ENCODE measurements around the gene PLPPR1.

Gene PLPPR1

DNA sequence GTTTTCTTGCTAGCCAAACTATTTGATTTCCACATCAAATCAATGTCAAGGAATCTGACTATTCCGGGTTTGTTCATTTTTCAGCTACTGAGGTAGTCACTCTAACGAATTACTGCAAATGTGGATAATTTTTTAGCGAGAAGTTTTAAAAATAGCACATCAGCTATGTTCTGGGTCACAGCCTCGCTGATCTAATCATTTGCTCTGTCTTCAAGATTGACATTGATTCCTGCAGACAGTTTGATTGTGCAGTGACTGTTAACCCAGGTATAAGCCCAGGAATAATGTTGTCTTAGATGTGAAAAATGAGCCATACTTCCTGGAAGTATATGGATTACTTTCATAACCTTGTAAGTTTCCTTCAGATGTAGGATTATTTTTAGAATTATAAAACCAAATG, 181.1 kb downstream of the PLPPR1 start:
- TF ChIP-seq, protein P1, sequence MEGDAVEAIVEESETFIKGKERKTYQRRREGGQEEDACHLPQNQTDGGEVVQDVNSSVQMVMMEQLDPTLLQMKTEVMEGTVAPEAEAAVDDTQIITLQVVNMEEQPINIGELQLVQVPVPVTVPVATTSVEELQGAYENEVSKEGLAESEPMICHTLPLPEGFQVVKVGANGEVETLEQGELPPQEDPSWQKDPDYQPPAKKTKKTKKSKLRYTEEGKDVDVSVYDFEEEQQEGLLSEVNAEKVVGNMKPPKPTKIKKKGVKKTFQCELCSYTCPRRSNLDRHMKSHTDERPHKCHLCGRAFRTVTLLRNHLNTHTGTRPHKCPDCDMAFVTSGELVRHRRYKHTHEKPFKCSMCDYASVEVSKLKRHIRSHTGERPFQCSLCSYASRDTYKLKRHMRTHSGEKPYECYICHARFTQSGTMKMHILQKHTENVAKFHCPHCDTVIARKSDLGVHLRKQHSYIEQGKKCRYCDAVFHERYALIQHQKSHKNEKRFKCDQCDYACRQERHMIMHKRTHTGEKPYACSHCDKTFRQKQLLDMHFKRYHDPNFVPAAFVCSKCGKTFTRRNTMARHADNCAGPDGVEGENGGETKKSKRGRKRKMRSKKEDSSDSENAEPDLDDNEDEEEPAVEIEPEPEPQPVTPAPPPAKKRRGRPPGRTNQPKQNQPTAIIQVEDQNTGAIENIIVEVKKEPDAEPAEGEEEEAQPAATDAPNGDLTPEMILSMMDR (IDR thresholded peaks at IDR 0.05; ENCODE audit: insufficient read depth, low read length, poor library complexity, severe bottlenecking) = no peak
- Histone ChIP-seq H3K36me3 (ENCODE audit: control insufficient read depth, insufficient read depth, low read length) (no peaks in the 10 kb centered on the region), H3K27me3 (replicated peaks; ENCODE audit: control insufficient read depth, insufficient read depth, low read length) (no peaks in the 10 kb centered on the region), H3K4me3 (replicated peaks; ENCODE audit: low read depth, low read length) (no peak overlapping the region)
- no peak for DNase-seq (ENCODE audit: extremely low read depth, insufficient read length)

DNA sequence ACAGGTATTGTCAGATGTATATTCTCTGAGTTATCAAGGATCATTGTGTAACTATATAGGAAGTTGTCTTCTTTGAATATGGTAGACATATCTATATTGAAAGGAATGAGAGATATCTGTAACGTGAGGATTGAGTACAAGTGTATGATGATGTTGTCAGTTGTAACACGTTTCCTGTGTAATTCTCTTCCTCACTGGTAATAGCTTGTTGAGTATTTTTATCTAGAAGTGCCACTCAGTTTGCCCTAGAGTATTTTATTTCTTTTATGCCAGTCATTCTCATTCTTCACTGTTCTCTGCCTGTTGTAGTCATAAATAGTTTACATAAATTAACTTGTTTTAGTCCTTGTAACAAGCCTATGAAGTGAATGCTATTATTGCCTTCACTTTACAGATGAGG, 184.1 kb downstream of the PLPPR1 start:
- no peak overlapping the region for H3K4me3 ChIP-seq (replicated peaks; ENCODE audit: low read depth, low read length)
- no peaks in the 10 kb centered on the region for H3K27me3 ChIP-seq (replicated peaks; ENCODE audit: control insufficient read depth, insufficient read depth, low read length)
- TF ChIP-seq, protein P1 (IDR thresholded peaks at IDR 0.05; ENCODE audit: insufficient read depth, low read length, poor library complexity, severe bottlenecking) = no peak
- H3K36me3 ChIP-seq (ENCODE audit: control insufficient read depth, insufficient read depth, low read length) = no peaks in the 10 kb centered on the region
- no peak for DNase-seq (ENCODE audit: extremely low read depth, insufficient read length)

DNA sequence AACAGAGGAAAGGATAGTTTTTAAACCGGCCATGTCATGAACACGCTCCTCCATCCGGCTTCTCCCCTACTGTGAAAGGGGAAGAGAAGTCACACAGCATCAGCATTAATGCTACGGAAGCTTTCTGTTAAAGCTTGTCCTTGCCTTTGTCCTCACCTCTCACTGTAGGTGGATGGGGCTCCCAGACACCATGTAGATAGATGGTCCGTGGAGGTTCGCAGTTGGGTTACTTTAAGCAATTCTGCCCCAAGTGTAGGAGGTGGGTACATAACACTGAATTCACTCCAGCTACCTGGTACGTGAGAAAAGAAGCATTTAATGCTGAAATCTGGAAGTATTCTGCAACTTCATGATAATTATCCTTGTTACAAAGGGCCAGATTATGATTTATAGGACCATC, 190.5 kb downstream of the PLPPR1 start:
- Histone ChIP-seq H3K27me3 (replicated peaks; ENCODE audit: control insufficient read depth, insufficient read depth, low read length) (no peaks in the 10 kb centered on the region), H3K4me3 (replicated peaks; ENCODE audit: low read depth, low read length) (no peak overlapping the region), H3K36me3 (ENCODE audit: control insufficient read depth, insufficient read depth, low read length) (no peaks in the 10 kb centered on the region)
- TF ChIP-seq, protein P1 (IDR thresholded peaks at IDR 0.05; ENCODE audit: insufficient read depth, low read length, poor library complexity, severe bottlenecking) = no peak
- DNase-seq (ENCODE audit: extremely low read depth, insufficient read length) = no peak

DNA sequence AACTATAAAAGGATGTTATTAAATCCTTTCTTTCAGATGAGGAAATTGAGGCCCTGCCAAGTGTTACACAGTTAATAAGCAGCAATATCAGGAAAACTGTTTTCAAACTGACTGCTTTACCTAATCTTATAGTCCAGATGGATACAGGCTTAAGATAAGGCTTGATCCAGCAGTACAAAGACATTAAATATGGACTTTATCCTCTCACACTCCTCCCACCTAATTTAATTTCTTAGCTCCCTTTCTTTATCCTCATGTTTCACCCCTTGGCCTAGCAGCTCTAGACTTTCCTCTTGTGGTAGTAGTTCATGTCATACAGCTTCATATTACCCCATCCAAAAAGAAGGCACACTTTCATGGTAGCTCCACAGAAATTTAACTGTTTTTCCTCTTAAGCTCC, 191.8 kb downstream of the PLPPR1 start:
- no peak overlapping the region for H3K4me3 ChIP-seq (replicated peaks; ENCODE audit: low read depth, low read length)
- TF ChIP-seq, protein P1 (IDR thresholded peaks at IDR 0.05; ENCODE audit: insufficient read depth, low read length, poor library complexity, severe bottlenecking) = no peak
- no peak for DNase-seq (ENCODE audit: extremely low read depth, insufficient read length)
- no peaks in the 10 kb centered on the region for H3K27me3 ChIP-seq (replicated peaks; ENCODE audit: control insufficient read depth, insufficient read depth, low read length)
- no peaks in the 10 kb centered on the region for H3K36me3 ChIP-seq (ENCODE audit: control insufficient read depth, insufficient read depth, low read length)

DNA sequence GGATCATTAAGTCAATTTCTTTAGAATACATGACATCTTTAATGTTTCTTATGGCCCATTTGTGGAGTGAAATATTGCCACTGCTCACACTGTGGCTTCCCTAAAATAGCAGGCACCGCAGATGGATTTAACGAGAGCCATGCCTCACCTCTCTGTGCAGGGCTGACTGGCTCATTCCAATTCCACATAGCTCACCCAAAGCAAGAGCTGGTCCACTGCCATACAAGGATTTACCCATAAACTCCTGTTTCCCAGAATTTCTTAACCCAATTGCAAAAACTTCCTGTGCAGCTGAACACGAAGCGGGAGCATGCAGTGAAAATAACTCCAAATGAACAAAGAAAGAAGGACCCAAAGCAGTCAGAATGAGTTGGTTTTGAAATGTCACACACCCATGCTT, 196.7 kb downstream of the PLPPR1 start:
- TF ChIP-seq, protein P1 (IDR thresholded peaks at IDR 0.05; ENCODE audit: insufficient read depth, low read length, poor library complexity, severe bottlenecking) = no peak
- Histone ChIP-seq H3K36me3 (ENCODE audit: control insufficient read depth, insufficient read depth, low read length) (no peaks in the 10 kb centered on the region), H3K27me3 (replicated peaks; ENCODE audit: control insufficient read depth, insufficient read depth, low read length) (no peaks in the 10 kb centered on the region; the same call in 1 of the 2 replicates), H3K4me3 (replicated peaks; ENCODE audit: low read depth, low read length) (no peak overlapping the region)
- DNase-seq (ENCODE audit: extremely low read depth, insufficient read length) = no peak

DNA sequence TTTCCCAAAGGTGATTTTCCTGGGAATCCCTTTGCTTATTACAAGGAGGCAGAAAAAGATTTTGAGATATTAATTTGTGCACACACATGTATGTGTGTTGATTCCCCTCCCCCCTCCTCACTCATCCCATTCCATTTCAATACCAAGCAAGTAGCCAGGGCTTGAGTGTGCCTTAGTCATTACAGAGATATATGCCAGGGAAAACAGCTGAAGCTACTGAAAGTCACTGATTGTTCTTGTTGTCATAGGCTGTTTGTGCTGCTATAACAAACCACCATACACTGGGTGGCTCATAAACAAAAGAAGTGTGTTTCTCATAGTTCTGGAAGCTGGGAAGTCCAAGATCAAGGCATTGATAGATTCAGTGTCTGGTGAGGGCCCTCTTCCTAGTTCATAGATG, 197.6 kb downstream of the PLPPR1 start:
- no peak for DNase-seq (ENCODE audit: extremely low read depth, insufficient read length)
- TF ChIP-seq, protein P1 (IDR thresholded peaks at IDR 0.05; ENCODE audit: insufficient read depth, low read length, poor library complexity, severe bottlenecking) = no peak
- no peak overlapping the region for H3K4me3 ChIP-seq (replicated peaks; ENCODE audit: low read depth, low read length)
- no peaks in the 10 kb centered on the region for H3K36me3 ChIP-seq (ENCODE audit: control insufficient read depth, insufficient read depth, low read length)
- H3K27me3 ChIP-seq (replicated peaks; ENCODE audit: control insufficient read depth, insufficient read depth, low read length) = no peaks in the 10 kb centered on the region; the same call in 1 of the 2 replicates
